CD4-positive, alpha-beta memory T cell (primary cell): Measurements from ENCODE around the gene CYP19A1. TPM values are rescaled to one million over a fixed set of nuclear protein-coding genes. Genes with fewer than 3 reads are reported as not detected.

Experiments
- CTCF ChIA-PET: fragments of 350-600 bp; sonication (Branson Sonifier 250); formaldehyde crosslinking; loops from one replicate; lab custom pipeline; 2021; ENCODE audit warnings: inconsistent platforms; ENCODE audit not compliant: partially characterized antibody; lab: Charles Lee
- POLR2A ChIA-PET: fragments of 350-600 bp; sonication (Branson Sonifier 250); formaldehyde crosslinking; loops from one replicate; lab custom pipeline; 2021; ENCODE audit not compliant: partially characterized antibody; lab: Charles Lee
- DNase-seq, 5 donors: peaks; one replicate each; pipeline versions ENCODE4 v3.0.0 to v3.0.0-alpha.2; 2020 to 2022; ENCODE audit warnings: mixed read lengths in 1 of 5
- H3K27ac ChIP-seq: one replicate; pipeline ENCODE4 v1.7.0; 2013; ENCODE audit warnings: low read depth, low read length
- H3K27me3 ChIP-seq: 2 replicates; pipeline ENCODE4 v1.7.0; 2013; ENCODE audit warnings: mild to moderate bottlenecking, low read length, moderate library complexity; ENCODE audit not compliant: insufficient read depth
- H3K36me3 ChIP-seq: 2 replicates; pipeline ENCODE4 v1.7.0; 2013; ENCODE audit warnings: mild to moderate bottlenecking, low read length, moderate library complexity; ENCODE audit not compliant: insufficient read depth
- H3K4me1 ChIP-seq: 2 replicates; pipeline ENCODE4 v1.7.0; 2013; ENCODE audit warnings: mild to moderate bottlenecking, low read length, moderate library complexity; ENCODE audit not compliant: insufficient read depth
- H3K4me3 ChIP-seq, 2 donors: one replicate each; pipeline ENCODE4 v1.7.0; 2013; ENCODE audit warnings: low read length in 2 of 2, mild to moderate bottlenecking in 1 of 2
- H3K9me3 ChIP-seq, 2 donors: one replicate each; pipeline ENCODE4 v1.7.0; 2013; ENCODE audit warnings: low read length in 2 of 2, control low read depth in 1 of 2; ENCODE audit not compliant: control insufficient read depth in 1 of 2
- H3K27ac Mint-ChIP-seq, 7 donors: one replicate each; pipeline ENCODE4 v1.8.0; 2020 to 2021; ENCODE audit warnings: mixed read lengths in 7 of 7, mild to moderate bottlenecking in 6 of 7, inconsistent platforms in 3 of 7, moderate library complexity in 3 of 7
- H3K27me3 Mint-ChIP-seq, 2 donors: one replicate each; pipeline ENCODE4 v1.8.0; 2020 to 2021; ENCODE audit warnings: mixed read lengths in 2 of 2
- H3K36me3 Mint-ChIP-seq, 2 donors: one replicate each; pipeline ENCODE4 v1.8.0; 2020 to 2021; ENCODE audit warnings: mixed read lengths in 2 of 2, inconsistent platforms in 1 of 2, mild to moderate bottlenecking in 1 of 2
- H3K4me1 Mint-ChIP-seq, 4 donors: one replicate each; pipeline ENCODE4 v1.8.0; 2020 to 2021; ENCODE audit warnings: mixed read lengths in 4 of 4, mild to moderate bottlenecking in 1 of 4
- H3K4me3 Mint-ChIP-seq, 8 donors: one replicate each; pipeline ENCODE4 v1.8.0; 2020 to 2021; ENCODE audit warnings: mixed read lengths in 8 of 8, mild to moderate bottlenecking in 7 of 8, moderate library complexity in 6 of 8, inconsistent platforms in 3 of 8
- H3K9me3 Mint-ChIP-seq, 8 donors: one replicate each; pipeline ENCODE4 v1.8.0; 2020 to 2021; ENCODE audit warnings: mixed read lengths in 8 of 8, mild to moderate bottlenecking in 5 of 8, inconsistent platforms in 3 of 8, moderate library complexity in 1 of 8
- intact Hi-C: fragments of 100-400 bp; cut with micrococcal nuclease; formaldehyde crosslinking; loops from one replicate; pipeline ENCODE4 v1.15.1; 2023
- polyA plus RNA-seq, 2 donors: library from polyadenylated mRNA; unstranded; fragments of 300-500 nt; fragmentation: Illumina TruSeq; gene quantifications; one replicate each; pipeline ENCODE4 v1.2.3, GENCODE V29; 2021
- total RNA-seq, 2 experiments: library from RNA; stranded (reverse); gene quantifications; one replicate each; pipeline ENCODE4 v1.2.3, GENCODE V29; 2021

Gene CYP19A1
- total and polyA plus RNA-seq, 4 experiments from 2014 or later, result not detected

DNA sequence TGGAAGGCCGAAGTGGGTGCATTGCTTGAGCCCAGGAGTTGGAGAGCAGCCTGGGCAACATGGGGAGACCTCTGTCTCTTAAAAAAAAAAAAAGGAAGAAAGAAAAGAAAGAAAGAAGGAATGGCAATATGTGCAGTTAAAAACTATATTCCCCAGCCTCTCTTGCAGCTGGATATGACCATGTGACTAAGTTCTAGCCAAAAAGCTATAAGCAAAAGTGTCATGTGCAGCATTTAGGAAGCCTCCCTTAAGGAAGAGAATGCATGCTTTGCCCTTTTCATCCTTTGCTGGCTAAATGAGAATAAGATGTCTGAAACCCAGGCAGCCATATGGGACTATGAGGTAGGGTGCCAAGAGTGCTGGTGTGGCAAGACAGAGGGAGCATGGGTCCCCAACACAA lies 21.8 kb downstream of the CYP19A1 start:
- Mint-ChIP-seq H3K27ac (no peak overlapping the region), H3K9me3 (peaks cover 0 to 2% (median 0%) of the 10 kb centered on the region in 8 donors), H3K36me3 (no peaks in the 10 kb centered on the region), H3K4me3 (no peak overlapping the region), H3K4me1 (no peaks in the 10 kb centered on the region), H3K27me3 (peaks cover 0 to 2% of the 10 kb centered on the region in 2 donors)
- H3K4me1 ChIP-seq, result no peaks in the 10 kb centered on the region
- no peaks in the 10 kb centered on the region for H3K27me3 ChIP-seq
- H3K4me3 ChIP-seq, result no peak overlapping the region
- H3K27ac ChIP-seq, result no peak overlapping the region
- no peak for DNase-seq
- CTCF ChIA-PET, result no interaction called here
- H3K9me3 ChIP-seq, result no peaks in the 10 kb centered on the region
- POLR2A ChIA-PET, result no interaction called here
- no peaks in the 10 kb centered on the region for H3K36me3 ChIP-seq
- intact Hi-C loops, result no loop called here

DNA sequence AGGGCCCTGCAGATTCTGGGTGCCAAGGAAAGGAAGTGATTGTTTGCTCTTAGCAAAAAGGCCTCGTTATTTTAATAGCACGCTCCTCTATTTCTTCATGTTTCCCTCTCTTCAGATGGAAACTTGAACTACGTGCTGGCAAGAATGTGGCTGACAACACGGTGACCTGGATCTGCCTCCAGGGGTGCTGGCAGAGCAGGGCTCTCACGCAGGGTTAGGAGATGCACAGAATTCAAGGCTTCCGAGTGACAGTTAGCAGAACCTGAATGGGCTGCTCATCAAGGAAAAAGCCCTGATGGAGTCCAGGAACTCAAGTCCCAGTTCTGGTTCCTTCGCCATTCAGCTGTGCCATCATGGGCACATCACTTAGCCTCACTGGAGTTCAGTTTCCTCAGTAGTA lies 22.7 kb downstream of the CYP19A1 start:
- ChIA-PET POLR2A (no interaction called here), CTCF (no interaction called here)
- Mint-ChIP-seq H3K4me3 (no peak overlapping the region), H3K36me3 (no peaks in the 10 kb centered on the region), H3K27ac (no peak overlapping the region), H3K9me3 (no peaks in the 10 kb centered on the region), H3K27me3 (peaks cover 0 to 2% of the 10 kb centered on the region in 2 donors), H3K4me1 (no peaks in the 10 kb centered on the region)
- no peaks in the 10 kb centered on the region for H3K4me1 ChIP-seq
- intact Hi-C loops, result no loop called here
- no peak overlapping the region for H3K27ac ChIP-seq
- no peak overlapping the region for H3K4me3 ChIP-seq
- H3K9me3 ChIP-seq, result no peaks in the 10 kb centered on the region
- DNase-seq, result no peak
- H3K36me3 ChIP-seq, result no peaks in the 10 kb centered on the region
- H3K27me3 ChIP-seq, result no peaks in the 10 kb centered on the region

DNA sequence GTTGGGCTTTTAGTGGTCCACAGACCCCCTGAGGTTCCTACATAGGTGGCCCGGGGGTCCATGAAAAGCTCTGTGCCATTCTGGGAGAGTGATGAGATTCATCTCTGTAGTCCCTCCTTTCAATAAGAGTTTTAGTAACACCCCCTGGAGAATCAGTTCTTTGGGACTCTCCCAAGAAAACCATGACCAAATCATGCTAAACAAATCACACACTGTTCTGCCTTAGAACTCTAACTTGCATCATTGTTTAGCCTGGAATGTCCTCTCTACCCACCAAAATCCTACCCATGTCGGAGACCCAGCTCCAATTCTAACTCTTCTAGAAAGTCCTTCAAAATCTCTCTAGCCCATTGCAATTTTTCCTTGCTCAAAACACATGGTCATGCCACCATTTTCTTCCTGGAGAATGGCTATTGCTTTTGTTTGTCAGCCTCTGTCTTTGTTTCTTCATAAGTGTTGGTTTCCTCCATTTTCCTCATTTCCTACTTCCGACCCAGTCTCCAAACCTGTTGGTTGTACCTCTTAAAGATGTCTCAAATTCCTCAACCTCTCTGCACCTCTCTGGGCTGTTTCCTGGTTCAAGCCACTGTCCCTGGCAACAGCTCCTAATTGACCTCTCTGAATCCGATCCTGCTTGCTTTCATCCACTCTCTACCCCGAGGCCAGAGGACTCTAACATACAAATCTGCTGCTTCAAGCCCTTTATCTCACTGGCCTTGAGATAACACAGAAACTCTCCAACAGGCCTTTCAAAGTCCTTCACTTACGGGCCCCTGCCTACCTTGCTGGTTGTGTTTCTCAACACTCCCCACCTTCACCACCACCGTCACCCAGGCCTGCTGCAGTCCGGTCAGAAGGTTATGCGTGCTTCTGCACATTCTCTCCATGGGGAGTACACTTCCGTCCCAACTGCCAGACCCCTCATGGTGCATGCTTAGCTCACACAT lies 23.7 kb downstream of the CYP19A1 start:
- Mint-ChIP-seq H3K4me3 (no peak overlapping the region), H3K27me3 (peaks cover 0 to 2% of the 10 kb centered on the region in 2 donors), H3K36me3 (no peaks in the 10 kb centered on the region), H3K27ac (no peak overlapping the region), H3K4me1 (no peaks in the 10 kb centered on the region), H3K9me3 (peaks cover 0 to 2% (median 0%) of the 10 kb centered on the region in 8 donors)
- Histone ChIP-seq H3K4me3 (no peak overlapping the region), H3K4me1 (no peaks in the 10 kb centered on the region), H3K27ac (no peak overlapping the region), H3K9me3 (no peaks in the 10 kb centered on the region), H3K36me3 (no peaks in the 10 kb centered on the region), H3K27me3 (no peaks in the 10 kb centered on the region)
- CTCF ChIA-PET, result no interaction called here
- no peak for DNase-seq
- POLR2A ChIA-PET, result no interaction called here
- intact Hi-C loops, result no loop called here

DNA sequence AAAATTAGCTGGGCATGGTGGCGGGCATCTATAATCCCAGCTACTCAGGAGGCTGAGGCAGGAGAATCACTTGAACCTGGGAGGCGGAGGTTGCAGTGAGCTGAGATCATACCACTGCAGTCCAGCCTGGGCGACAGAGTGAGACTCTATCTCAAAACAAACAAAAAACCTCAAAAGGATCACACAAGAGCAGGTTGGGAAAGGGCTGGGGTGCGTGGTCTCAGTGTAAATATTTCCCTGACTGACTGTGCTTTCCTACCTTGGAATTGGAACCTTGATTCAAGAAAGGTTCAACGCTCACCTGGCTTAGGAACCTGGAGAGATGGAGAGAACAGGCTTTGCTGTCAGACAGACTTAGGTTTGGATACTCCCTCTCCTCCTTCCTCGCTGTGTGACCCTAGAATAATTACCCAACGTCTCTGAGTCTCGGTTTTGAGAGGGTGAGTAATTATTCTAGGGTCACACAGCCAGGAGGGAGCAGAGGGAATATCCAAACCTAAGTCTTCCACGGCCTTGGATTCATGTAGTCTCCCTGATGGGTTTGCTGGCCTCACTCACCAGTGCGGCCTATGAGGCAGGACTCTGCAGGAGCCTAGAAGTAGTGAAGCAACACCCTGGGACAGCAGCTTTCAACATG lies 24.6 kb downstream of the CYP19A1 start:
- no peak for DNase-seq
- Histone ChIP-seq H3K27ac (no peak overlapping the region), H3K36me3 (no peaks in the 10 kb centered on the region), H3K4me1 (no peaks in the 10 kb centered on the region), H3K27me3 (no peaks in the 10 kb centered on the region), H3K9me3 (no peaks in the 10 kb centered on the region), H3K4me3 (no peak overlapping the region)
- CTCF ChIA-PET, result no interaction called here
- Mint-ChIP-seq H3K9me3 (peaks cover 0 to 2% (median 0%) of the 10 kb centered on the region in 8 donors), H3K4me1 (no peaks in the 10 kb centered on the region), H3K27me3 (no peaks in the 10 kb centered on the region), H3K27ac (no peak overlapping the region), H3K4me3 (no peak overlapping the region), H3K36me3 (no peaks in the 10 kb centered on the region)
- POLR2A ChIA-PET, result no interaction called here
- intact Hi-C loops, result no loop called here

DNA sequence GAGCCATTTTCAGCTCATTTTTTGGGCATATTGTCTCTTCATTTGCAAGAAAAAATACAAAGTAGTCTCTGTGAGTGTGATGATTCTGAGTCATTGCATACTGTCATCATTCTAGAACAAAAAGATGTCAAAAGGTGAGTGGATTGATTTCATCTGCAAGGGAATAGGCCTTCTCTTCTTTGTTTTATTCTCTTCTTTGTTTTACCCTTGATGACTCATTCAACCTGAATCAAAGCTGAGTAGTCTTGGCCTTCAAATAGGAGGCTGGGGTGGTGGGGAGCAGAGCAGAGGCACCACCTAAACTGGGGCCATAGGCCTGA lies 25.4 kb downstream of the CYP19A1 start:
- no peaks in the 10 kb centered on the region for H3K27me3 ChIP-seq
- no peaks in the 10 kb centered on the region for H3K36me3 ChIP-seq
- H3K9me3 Mint-ChIP-seq, result peaks cover 0 to 2% (median 0%) of the 10 kb centered on the region in 8 donors
- ChIA-PET CTCF (no interaction called here), POLR2A (no interaction called here)
- H3K27ac ChIP-seq, result no peak overlapping the region
- H3K9me3 ChIP-seq, result no peaks in the 10 kb centered on the region
- no peaks in the 10 kb centered on the region for H3K27me3 Mint-ChIP-seq
- H3K36me3 Mint-ChIP-seq, result no peaks in the 10 kb centered on the region
- H3K4me3 Mint-ChIP-seq, result no peak overlapping the region
- intact Hi-C loops, result no loop called here
- no peak overlapping the region for H3K27ac Mint-ChIP-seq
- no peaks in the 10 kb centered on the region for H3K4me1 ChIP-seq
- no peak overlapping the region for H3K4me3 ChIP-seq
- H3K4me1 Mint-ChIP-seq, result no peaks in the 10 kb centered on the region
- DNase-seq, result no peak

DNA sequence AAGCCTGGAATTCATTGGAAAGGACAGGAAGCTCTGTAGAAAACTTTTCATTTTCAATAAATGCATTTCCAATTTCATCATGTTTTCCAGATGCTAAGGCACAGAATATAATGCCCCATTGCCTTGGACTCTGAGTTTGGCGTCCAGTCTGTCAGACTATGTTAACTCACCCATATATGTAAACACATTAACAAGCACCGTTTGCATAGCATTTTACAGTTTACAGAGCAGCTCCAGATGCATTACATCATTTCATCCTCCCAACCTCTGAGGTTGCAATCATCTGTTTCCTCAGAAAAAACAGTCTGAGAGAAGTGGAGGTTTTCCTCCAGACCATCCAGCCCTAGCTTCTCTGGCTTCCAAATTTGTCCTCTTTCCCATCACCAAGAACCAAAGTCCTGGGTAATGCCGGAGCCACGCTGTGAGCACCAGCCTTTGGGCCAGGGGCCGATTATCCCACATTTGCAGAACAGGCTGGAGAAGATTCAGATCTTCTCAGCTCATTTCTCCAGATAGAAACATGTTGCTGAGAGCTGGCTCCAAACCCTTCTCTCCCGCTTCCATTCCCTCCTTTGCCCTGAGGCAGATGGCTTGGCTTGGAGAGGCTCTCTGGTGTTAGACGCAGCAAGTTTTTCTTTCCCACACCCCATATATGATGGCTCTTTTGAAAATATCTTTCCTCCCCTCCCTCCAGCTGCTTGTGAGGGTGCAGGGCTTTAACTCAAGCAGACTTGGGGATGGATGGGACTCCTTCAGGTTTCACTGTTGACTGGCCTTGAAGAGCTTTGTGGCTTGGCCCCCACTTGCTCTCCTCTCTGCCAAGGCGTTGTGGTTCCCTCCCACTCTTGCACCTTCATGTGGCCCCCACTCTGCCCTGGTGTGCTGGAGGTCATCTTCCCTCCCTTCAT lies 26.0 kb downstream of the CYP19A1 start:
- H3K9me3 ChIP-seq, result no peaks in the 10 kb centered on the region
- peaks cover 0 to 2% (median 0%) of the 10 kb centered on the region in 4 donors for H3K4me1 Mint-ChIP-seq
- H3K27me3 ChIP-seq, result no peaks in the 10 kb centered on the region
- no peak overlapping the region for H3K4me3 Mint-ChIP-seq
- H3K36me3 ChIP-seq, result no peaks in the 10 kb centered on the region
- H3K27ac Mint-ChIP-seq, result no peak overlapping the region
- no peak overlapping the region for H3K27ac ChIP-seq
- H3K27me3 Mint-ChIP-seq, result no peaks in the 10 kb centered on the region
- ChIA-PET CTCF (no interaction called here), POLR2A (no interaction called here)
- H3K4me1 ChIP-seq, result no peaks in the 10 kb centered on the region
- intact Hi-C loops, result no loop called here
- no peak for DNase-seq
- H3K36me3 Mint-ChIP-seq, result no peaks in the 10 kb centered on the region
- H3K4me3 ChIP-seq, result no peak overlapping the region
- H3K9me3 Mint-ChIP-seq, result peaks cover 0 to 2% (median 0%) of the 10 kb centered on the region in 8 donors

DNA sequence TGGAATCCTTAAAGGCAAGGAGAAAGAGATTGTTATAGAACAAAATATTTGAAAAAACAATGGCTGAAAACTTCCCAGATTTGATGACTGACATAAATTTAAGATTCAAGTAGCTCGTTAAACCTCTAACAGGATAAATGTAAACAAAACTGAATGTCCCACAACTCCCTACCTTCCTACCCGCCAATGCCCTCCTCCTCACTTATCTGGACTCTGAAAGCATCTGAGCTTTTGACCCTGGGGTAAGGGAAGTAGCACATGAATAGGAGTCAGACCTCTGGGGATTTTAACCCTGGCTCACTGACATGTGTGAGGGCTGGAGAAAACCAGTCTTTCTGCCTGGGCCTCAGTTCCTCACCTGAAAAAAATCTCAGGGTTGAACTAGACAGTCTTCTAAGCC lies 26.9 kb downstream of the CYP19A1 start:
- no peaks in the 10 kb centered on the region for H3K27me3 ChIP-seq
- no peak overlapping the region for H3K27ac ChIP-seq
- no peaks in the 10 kb centered on the region for H3K9me3 ChIP-seq
- H3K4me3 ChIP-seq, result no peak overlapping the region
- DNase-seq, result no peak
- Mint-ChIP-seq H3K27me3 (peaks cover 0 to 2% of the 10 kb centered on the region in 2 donors), H3K9me3 (peaks cover 0 to 5% (median 0%) of the 10 kb centered on the region in 8 donors), H3K4me1 (peaks cover 0 to 2% (median 0%) of the 10 kb centered on the region in 4 donors), H3K4me3 (no peak overlapping the region), H3K36me3 (no peaks in the 10 kb centered on the region), H3K27ac (no peak overlapping the region)
- CTCF ChIA-PET, result no interaction called here
- intact Hi-C loops, result no loop called here
- H3K36me3 ChIP-seq, result no peaks in the 10 kb centered on the region
- no peaks in the 10 kb centered on the region for H3K4me1 ChIP-seq
- POLR2A ChIA-PET, result no interaction called here
